Measurements from ENCODE around the gene CDH12.

Gene CDH12

DNA sequence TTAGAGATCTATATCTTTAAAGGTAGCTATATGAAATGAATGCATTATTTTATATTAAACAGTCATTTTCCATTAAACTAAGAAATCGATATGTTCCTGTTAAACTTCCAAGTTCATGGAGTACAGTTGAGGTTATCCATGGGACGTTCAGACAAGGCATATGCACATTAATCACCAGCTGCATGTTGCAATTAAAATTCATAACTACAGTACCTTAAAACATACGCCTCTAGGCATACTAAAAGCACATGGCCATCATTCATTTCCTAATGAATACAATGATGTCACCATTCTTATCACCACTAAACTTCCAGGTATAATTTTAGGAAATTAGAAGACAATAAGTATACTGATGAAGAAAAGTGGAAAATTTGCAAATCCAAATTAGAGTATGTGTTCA lies 174.3 kb downstream of the CDH12 start:
- in situ Hi-C loops (cut with HindIII; ENCODE audit: low pct_ligation_motif_present, low sequenced_read_pairs), result no loop called here
- Histone ChIP-seq H3K36me3 (replicated peaks) (no peaks in the 10 kb centered on the region), H3K27ac (no peak overlapping the region), H3K4me3 (ENCODE audit: low read depth, low read length) (no peak overlapping the region), H3K27me3 (replicated peaks) (no peaks in the 10 kb centered on the region)
- TF ChIP-seq, protein P1, sequence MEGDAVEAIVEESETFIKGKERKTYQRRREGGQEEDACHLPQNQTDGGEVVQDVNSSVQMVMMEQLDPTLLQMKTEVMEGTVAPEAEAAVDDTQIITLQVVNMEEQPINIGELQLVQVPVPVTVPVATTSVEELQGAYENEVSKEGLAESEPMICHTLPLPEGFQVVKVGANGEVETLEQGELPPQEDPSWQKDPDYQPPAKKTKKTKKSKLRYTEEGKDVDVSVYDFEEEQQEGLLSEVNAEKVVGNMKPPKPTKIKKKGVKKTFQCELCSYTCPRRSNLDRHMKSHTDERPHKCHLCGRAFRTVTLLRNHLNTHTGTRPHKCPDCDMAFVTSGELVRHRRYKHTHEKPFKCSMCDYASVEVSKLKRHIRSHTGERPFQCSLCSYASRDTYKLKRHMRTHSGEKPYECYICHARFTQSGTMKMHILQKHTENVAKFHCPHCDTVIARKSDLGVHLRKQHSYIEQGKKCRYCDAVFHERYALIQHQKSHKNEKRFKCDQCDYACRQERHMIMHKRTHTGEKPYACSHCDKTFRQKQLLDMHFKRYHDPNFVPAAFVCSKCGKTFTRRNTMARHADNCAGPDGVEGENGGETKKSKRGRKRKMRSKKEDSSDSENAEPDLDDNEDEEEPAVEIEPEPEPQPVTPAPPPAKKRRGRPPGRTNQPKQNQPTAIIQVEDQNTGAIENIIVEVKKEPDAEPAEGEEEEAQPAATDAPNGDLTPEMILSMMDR (IDR thresholded peaks at IDR 0.05; ENCODE audit: low read depth, low read length, missing control alignments), result no peak
- DNase-seq, result no peak

DNA sequence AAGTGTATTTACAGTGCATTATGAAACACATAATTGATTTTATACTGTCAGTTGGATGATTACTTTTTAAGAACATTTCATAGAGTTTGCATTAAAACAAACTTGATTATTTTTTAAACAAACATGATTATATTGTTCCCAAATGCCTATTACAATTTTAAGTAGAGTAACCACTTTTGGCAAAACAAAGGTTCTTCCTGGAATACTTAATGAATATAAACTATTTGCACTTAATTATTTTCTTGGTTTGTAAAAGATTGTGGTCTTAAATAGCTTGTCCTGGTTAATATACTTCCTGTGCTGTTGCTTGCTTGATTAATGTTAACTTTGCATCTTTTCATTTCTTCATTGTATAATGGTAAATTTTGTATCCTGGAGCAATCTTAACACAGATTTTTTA lies 180.0 kb downstream of the CDH12 start:
- H3K4me3 ChIP-seq (ENCODE audit: low read depth, low read length), result no peak overlapping the region
- no peak for DNase-seq
- H3K27ac ChIP-seq, result no peak overlapping the region
- in situ Hi-C loops (cut with HindIII; ENCODE audit: low pct_ligation_motif_present, low sequenced_read_pairs), result no loop called here
- no peaks in the 10 kb centered on the region for H3K36me3 ChIP-seq (replicated peaks)
- TF ChIP-seq, protein P1 (IDR thresholded peaks at IDR 0.05; ENCODE audit: low read depth, low read length, missing control alignments), result no peak
- H3K27me3 ChIP-seq (replicated peaks), result no peaks in the 10 kb centered on the region

DNA sequence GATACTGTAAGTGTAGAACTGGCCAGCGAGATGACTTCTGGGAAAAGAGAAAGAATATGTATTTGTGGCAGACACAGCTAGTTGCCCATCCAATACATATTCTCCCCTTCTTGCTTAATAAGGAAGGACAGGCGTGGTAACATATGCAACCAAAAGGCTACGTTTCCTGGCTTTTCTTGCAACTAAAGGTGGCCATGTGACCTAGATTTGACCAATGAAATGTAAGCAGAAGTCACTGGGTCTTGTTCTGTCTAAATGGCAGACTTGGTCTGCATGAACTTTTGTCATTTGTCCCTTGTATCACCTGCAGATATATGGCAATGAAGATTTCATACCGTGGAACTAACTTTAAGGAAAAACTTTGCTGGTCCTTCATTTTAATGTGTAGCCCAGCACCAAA lies 183.8 kb downstream of the CDH12 start:
- Histone ChIP-seq H3K27me3 (replicated peaks) (no peaks in the 10 kb centered on the region), H3K4me3 (ENCODE audit: low read depth, low read length) (no peak overlapping the region), H3K36me3 (replicated peaks) (no peaks in the 10 kb centered on the region), H3K27ac (no peak overlapping the region)
- TF ChIP-seq, protein P1 (IDR thresholded peaks at IDR 0.05; ENCODE audit: low read depth, low read length, missing control alignments), result no peak
- in situ Hi-C loops (cut with HindIII; ENCODE audit: low pct_ligation_motif_present, low sequenced_read_pairs), result no loop called here
- DNase-seq, result no peak

DNA sequence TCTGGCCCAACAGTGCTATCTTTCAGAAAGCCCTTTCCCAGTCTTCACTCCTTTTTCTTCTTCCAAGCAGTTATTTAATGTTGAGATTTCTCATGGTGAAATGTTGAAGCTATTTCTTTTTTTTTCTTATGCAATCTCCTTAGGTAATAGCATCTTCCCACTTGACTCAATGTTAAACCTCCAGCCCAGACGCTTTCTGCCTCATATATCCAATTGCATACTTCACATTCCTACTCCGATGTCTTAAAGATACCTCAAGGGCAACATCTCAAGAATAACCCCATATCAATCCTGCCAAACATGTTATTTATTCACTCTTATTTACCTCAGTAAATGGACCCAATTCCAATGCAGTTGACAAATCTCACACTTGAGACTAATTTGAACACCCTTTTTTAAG lies 187.3 kb downstream of the CDH12 start:
- in situ Hi-C loops (cut with HindIII; ENCODE audit: low pct_ligation_motif_present, low sequenced_read_pairs), result no loop called here
- no peak overlapping the region for H3K4me3 ChIP-seq (ENCODE audit: low read depth, low read length)
- no peaks in the 10 kb centered on the region for H3K36me3 ChIP-seq (replicated peaks)
- no peak overlapping the region for H3K27ac ChIP-seq
- H3K27me3 ChIP-seq (replicated peaks), result no peaks in the 10 kb centered on the region
- TF ChIP-seq, protein P1 (IDR thresholded peaks at IDR 0.05; ENCODE audit: low read depth, low read length, missing control alignments), result no peak
- no peak for DNase-seq

DNA sequence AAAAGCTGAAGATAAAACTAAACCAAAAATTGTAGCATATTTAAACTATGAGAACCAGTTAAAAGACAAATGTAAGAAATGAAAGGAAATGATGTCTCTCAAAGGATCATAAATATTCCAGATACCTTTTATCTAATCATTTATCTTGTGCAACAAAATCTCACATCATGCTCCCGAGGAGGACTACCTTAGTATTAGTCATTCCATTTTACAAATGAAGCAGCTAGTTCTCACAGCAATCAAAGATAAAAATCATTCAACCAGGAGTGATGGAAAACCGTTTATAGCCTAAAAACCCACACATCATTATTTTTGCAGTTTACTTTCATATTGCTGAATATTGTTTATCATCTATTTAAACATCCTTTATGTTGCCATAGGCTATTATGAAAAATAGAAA lies 190.0 kb downstream of the CDH12 start:
- TF ChIP-seq, protein P1 (IDR thresholded peaks at IDR 0.05; ENCODE audit: low read depth, low read length, missing control alignments), result no peak
- DNase-seq, result no peak
- no peaks in the 10 kb centered on the region for H3K36me3 ChIP-seq (replicated peaks)
- H3K27me3 ChIP-seq (replicated peaks), result no peaks in the 10 kb centered on the region
- no peak overlapping the region for H3K27ac ChIP-seq
- H3K4me3 ChIP-seq (ENCODE audit: low read depth, low read length), result no peak overlapping the region
- in situ Hi-C loops (cut with HindIII; ENCODE audit: low pct_ligation_motif_present, low sequenced_read_pairs), result no loop called here

DNA sequence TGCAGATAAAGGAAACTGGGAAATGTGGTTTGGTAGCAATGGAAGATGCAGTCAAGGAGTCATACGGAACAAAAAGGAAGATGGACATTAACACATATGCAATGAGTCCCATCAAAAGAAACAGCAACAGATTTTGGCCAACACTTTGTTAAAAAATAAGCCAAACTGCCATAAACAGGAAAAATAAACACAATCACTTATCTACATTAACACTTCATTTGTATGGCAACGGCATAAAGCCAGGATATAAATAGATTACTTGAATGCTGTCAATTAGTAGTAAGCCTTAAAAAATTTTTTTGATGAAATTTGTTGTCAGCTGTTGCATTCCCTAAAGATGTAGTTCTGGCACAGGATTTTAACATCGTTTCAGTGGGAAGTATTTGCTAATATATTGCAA lies 190.8 kb downstream of the CDH12 start:
- Histone ChIP-seq H3K36me3 (replicated peaks) (no peaks in the 10 kb centered on the region), H3K27me3 (replicated peaks) (no peaks in the 10 kb centered on the region), H3K27ac (no peak overlapping the region), H3K4me3 (ENCODE audit: low read depth, low read length) (no peak overlapping the region)
- in situ Hi-C loops (cut with HindIII; ENCODE audit: low pct_ligation_motif_present, low sequenced_read_pairs), result no loop called here
- no peak for DNase-seq
- TF ChIP-seq, protein P1 (IDR thresholded peaks at IDR 0.05; ENCODE audit: low read depth, low read length, missing control alignments), result no peak

All from brain microvascular endothelial cell (primary cell).